Measurements from ENCODE around the gene LMX1B. TPM values are rescaled to one million over a fixed set of nuclear protein-coding genes. Genes with fewer than 3 reads are reported as not detected.

Gene LMX1B
- total and polyA plus RNA-seq, 2 donors (not counting 1 experiment from before 2014, with no cell fraction given), result not detected

GRCh38 chr9:126699401-126699881, 85.7 kb downstream of the LMX1B start:
- Histone ChIP-seq H3K27ac (ENCODE audit: insufficient read depth, low read length) (no peak overlapping the region), H4K20me1 (ENCODE audit: control insufficient read depth, extremely low read depth, insufficient read depth, low read length) (no peaks in the 10 kb centered on the region), H3K4me2 (ENCODE audit: extremely low read depth, insufficient read depth, low read length) (no peak overlapping the region), H3K9me3 (ENCODE audit: control insufficient read depth, insufficient read depth, low read depth, low read length) (no peaks in the 10 kb centered on the region), H3K79me2 (ENCODE audit: control insufficient read depth, insufficient read depth, low read length) (no peaks in the 10 kb centered on the region), H3K9ac (ENCODE audit: insufficient read depth, low read length) (no peak overlapping the region), H3K4me3 (replicated peaks in 1 of 4; ENCODE audit: control extremely low read depth in 1 of 4, insufficient read depth in 1 of 4, low read depth in 3 of 4, low read length in 4 of 4) (no peak overlapping the region), H2AFZ (ENCODE audit: low read length) (no peak overlapping the region), H3K4me1 (ENCODE audit: control insufficient read depth, extremely low read depth, insufficient read depth, low read length) (peaks cover 2% of the 10 kb centered on the region), H3K27me3 (ENCODE audit: control insufficient read depth, insufficient read depth, low read length) (no peaks in the 10 kb centered on the region), H3K36me3 (ENCODE audit: control insufficient read depth, insufficient read depth, low read length) (no peaks in the 10 kb centered on the region)
- DNase-seq (ENCODE audit: low read depth in 2 of 2), result no peak
- no peak for TF ChIP-seq EZH2 (IDR thresholded peaks at IDR 0.05; ENCODE audit: low read length, missing control alignments)
- TF ChIP-seq CTCF (conservative IDR thresholded peaks at IDR 0.05 in 1 of 2, IDR thresholded peaks at IDR 0.05 in 1 of 2; ENCODE audit: low read depth in 1 of 2, low read length in 2 of 2), result no peak

GRCh38 chr9:126700296-126700695, 86.6 kb downstream of the LMX1B start:
- no peak overlapping the region for H3K27ac ChIP-seq (ENCODE audit: insufficient read depth, low read length)
- H3K4me3 ChIP-seq (replicated peaks in 1 of 4; ENCODE audit: control extremely low read depth in 1 of 4, insufficient read depth in 1 of 4, low read depth in 3 of 4, low read length in 4 of 4), result no peak overlapping the region
- H2AFZ ChIP-seq (ENCODE audit: low read length), result no peak overlapping the region
- DNase-seq (ENCODE audit: low read depth in 2 of 2), result no peak
- H3K79me2 ChIP-seq (ENCODE audit: control insufficient read depth, insufficient read depth, low read length), result no peaks in the 10 kb centered on the region
- no peak overlapping the region for H3K9ac ChIP-seq (ENCODE audit: insufficient read depth, low read length)
- H3K4me2 ChIP-seq (ENCODE audit: extremely low read depth, insufficient read depth, low read length), result no peak overlapping the region
- H3K36me3 ChIP-seq (ENCODE audit: control insufficient read depth, insufficient read depth, low read length), result no peaks in the 10 kb centered on the region
- H4K20me1 ChIP-seq (ENCODE audit: control insufficient read depth, extremely low read depth, insufficient read depth, low read length), result no peaks in the 10 kb centered on the region
- H3K9me3 ChIP-seq (ENCODE audit: control insufficient read depth, insufficient read depth, low read depth, low read length), result no peaks in the 10 kb centered on the region
- TF ChIP-seq CTCF (conservative IDR thresholded peaks at IDR 0.05 in 1 of 2, IDR thresholded peaks at IDR 0.05 in 1 of 2; ENCODE audit: low read depth in 1 of 2, low read length in 2 of 2) (no peak), EZH2 (IDR thresholded peaks at IDR 0.05; ENCODE audit: low read length, missing control alignments) (no peak)
- H3K27me3 ChIP-seq (ENCODE audit: control insufficient read depth, insufficient read depth, low read length), result no peaks in the 10 kb centered on the region
- peaks cover 8% of the 10 kb centered on the region for H3K4me1 ChIP-seq (ENCODE audit: control insufficient read depth, extremely low read depth, insufficient read depth, low read length)

DNA sequence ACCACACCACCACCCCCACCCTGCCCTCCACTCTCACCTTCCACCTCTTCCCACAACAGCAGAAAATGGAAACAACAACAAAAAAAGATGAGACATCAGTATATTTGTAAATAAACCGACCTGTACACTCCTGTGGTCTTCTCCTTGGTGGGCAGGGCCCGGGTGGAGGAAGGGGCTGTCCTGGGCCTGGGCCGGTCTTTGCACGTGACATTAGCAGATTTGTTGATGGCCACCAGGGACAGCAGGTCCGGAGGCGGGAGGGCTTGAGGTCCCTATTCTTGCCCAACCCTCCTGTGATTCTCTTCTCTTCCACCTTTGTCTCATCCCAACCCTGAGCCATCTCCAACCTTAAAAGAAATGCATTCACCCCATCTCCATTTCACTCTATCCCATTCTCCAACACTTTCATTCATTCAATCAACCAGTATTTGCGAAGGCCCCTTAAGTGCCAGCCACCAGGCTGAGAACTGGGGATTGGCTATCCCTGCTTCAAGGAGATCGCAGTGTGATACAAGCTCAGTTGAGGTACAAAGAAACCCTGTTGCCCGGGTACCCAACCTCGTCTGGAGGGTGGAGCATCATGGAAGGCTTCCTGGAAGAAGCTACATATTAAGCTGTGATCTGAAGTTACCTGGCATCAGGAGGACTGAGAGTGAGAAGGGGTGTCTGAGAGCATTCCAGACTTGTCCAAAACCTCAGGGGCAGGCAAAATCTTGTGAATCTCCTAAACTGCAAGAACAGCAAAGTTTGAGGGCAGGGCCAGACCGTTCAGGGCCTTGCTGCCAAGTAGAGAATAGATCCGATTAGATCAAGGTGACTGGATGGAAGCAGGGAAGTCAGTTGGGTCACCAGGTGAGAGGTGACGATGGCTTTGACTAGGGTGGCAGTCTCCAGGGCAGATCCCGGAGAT, 87.4 kb downstream of the LMX1B start:
- H3K36me3 ChIP-seq (ENCODE audit: control insufficient read depth, insufficient read depth, low read length), result no peaks in the 10 kb centered on the region
- DNase-seq (ENCODE audit: low read depth in 2 of 2), result no peak
- H3K27ac ChIP-seq (ENCODE audit: insufficient read depth, low read length), result no peak overlapping the region
- no peaks in the 10 kb centered on the region for H3K27me3 ChIP-seq (ENCODE audit: control insufficient read depth, insufficient read depth, low read length)
- no peak overlapping the region for H3K4me2 ChIP-seq (ENCODE audit: extremely low read depth, insufficient read depth, low read length)
- no peak overlapping the region for H2AFZ ChIP-seq (ENCODE audit: low read length)
- TF ChIP-seq EZH2 (IDR thresholded peaks at IDR 0.05; ENCODE audit: low read length, missing control alignments) (no peak), CTCF (conservative IDR thresholded peaks at IDR 0.05 in 1 of 2, IDR thresholded peaks at IDR 0.05 in 1 of 2; ENCODE audit: low read depth in 1 of 2, low read length in 2 of 2) (no peak)
- H3K9ac ChIP-seq (ENCODE audit: insufficient read depth, low read length), result no peak overlapping the region
- H3K4me1 ChIP-seq (ENCODE audit: control insufficient read depth, extremely low read depth, insufficient read depth, low read length), result peaks cover 8% of the 10 kb centered on the region
- no peaks in the 10 kb centered on the region for H3K79me2 ChIP-seq (ENCODE audit: control insufficient read depth, insufficient read depth, low read length)
- H3K9me3 ChIP-seq (ENCODE audit: control insufficient read depth, insufficient read depth, low read depth, low read length), result no peaks in the 10 kb centered on the region
- H3K4me3 ChIP-seq (replicated peaks in 1 of 4; ENCODE audit: control extremely low read depth in 1 of 4, insufficient read depth in 1 of 4, low read depth in 3 of 4, low read length in 4 of 4), result no peak overlapping the region
- H4K20me1 ChIP-seq (ENCODE audit: control insufficient read depth, extremely low read depth, insufficient read depth, low read length), result no peaks in the 10 kb centered on the region
